ENCODE results near the gene FTSJ3. TPM values are rescaled to one million over a fixed set of nuclear protein-coding genes. Genes with fewer than 3 reads are reported as not detected.

The FTSJ3 gene
- total and polyA plus RNA-seq, 2 of the 13 experiments (the other 11 are each of a cell fraction or from before 2014, with no cell fraction given), result 26.0 to 64.2 TPM

DNA sequence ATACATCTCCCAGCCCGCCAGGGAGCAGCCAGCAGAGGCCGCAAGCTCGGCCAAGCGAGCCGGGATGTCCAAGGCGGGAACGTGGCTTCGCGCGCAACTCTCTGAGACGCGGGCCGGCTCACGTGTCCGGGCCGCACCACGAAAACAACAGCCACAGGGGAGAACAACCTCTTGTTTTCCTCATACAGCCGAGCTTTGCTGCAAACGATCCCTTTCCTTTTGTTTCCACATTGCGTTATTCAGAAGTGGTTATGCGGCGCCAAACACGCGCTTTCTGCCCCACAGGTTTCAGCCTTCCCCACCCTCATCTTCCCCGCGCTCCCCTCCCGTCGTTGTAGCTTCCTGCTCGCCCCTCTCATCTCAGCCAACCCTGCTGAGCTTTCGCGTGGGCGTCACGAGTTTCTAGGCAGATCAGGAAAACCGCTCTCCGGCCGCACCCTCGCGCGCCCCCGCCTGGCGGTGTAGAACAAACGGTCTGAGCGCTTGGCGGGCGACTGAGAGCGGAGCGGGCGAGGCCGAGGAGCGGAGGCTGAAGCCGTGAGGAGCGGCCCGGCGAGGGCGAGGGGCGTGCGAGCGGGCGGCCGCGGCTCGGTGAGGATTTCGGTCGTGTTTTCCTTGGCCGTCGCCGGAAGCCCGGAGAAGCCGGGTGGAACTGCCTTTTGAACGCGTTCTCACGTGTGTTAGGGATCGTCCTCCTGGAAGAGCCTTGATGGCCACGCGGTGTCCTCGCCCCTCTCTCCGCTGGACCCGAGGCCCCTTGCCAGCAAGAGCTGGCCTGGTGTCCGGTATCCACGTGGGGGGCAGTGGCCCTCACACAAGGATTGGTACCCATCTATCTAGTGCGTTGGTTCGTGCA lies 21.6 kb upstream of the FTSJ3 start (continued):
- TF ChIP-seq, protein P1, sequence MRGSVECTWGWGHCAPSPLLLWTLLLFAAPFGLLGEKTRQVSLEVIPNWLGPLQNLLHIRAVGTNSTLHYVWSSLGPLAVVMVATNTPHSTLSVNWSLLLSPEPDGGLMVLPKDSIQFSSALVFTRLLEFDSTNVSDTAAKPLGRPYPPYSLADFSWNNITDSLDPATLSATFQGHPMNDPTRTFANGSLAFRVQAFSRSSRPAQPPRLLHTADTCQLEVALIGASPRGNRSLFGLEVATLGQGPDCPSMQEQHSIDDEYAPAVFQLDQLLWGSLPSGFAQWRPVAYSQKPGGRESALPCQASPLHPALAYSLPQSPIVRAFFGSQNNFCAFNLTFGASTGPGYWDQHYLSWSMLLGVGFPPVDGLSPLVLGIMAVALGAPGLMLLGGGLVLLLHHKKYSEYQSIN (CRISPR knock-in tag; IDR thresholded peaks at IDR 0.05; ENCODE audit: borderline replicate concordance), result no peak
- TF ChIP-seq, protein P2, sequence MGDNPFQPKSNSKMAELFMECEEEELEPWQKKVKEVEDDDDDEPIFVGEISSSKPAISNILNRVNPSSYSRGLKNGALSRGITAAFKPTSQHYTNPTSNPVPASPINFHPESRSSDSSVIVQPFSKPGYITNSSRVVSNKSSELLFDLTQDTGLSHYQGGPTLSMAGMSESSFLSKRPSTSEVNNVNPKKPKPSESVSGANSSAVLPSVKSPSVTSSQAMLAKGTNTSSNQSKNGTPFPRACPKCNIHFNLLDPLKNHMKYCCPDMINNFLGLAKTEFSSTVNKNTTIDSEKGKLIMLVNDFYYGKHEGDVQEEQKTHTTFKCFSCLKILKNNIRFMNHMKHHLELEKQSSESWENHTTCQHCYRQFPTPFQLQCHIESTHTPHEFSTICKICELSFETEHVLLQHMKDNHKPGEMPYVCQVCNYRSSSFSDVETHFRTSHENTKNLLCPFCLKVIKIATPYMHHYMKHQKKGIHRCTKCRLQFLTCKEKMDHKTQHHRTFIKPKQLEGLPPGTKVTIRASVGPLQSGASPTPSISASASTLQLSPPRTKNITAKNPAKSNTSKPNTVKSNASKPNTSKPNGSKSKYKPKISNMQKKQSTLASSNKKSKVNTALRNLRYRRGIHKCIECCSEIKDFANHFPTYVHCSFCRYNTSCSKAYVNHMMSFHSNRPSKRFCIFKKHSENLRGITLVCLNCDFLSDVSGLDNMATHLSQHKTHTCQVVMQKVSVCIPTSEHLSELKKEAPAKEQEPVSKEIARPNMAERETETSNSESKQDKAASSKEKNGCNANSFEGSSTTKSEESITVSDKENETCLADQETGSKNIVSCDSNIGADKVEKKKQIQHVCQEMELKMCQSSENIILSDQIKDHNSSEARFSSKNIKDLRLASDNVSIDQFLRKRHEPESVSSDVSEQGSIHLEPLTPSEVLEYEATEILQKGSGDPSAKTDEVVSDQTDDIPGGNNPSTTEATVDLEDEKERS (CRISPR knock-in tag; IDR thresholded peaks at IDR 0.05), result no peak
- no peak for TF ChIP-seq ZNF563 (CRISPR knock-in tag; IDR thresholded peaks at IDR 0.05)
- TF ChIP-seq ZNF253 (CRISPR knock-in tag; IDR thresholded peaks at IDR 0.05; ENCODE audit: borderline replicate concordance), result no peak
- TF ChIP-seq CCDC6 (CRISPR knock-in tag; IDR thresholded peaks at IDR 0.05), result 0 out of 2 replicates have a peak, but pooled peaks have one; percentile 25
- TF ChIP-seq, protein P3, sequence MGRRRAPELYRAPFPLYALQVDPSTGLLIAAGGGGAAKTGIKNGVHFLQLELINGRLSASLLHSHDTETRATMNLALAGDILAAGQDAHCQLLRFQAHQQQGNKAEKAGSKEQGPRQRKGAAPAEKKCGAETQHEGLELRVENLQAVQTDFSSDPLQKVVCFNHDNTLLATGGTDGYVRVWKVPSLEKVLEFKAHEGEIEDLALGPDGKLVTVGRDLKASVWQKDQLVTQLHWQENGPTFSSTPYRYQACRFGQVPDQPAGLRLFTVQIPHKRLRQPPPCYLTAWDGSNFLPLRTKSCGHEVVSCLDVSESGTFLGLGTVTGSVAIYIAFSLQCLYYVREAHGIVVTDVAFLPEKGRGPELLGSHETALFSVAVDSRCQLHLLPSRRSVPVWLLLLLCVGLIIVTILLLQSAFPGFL (CRISPR knock-in tag; IDR thresholded peaks at IDR 0.05), result no peak
- TF ChIP-seq SSRP1 (CRISPR knock-in tag; IDR thresholded peaks at IDR 0.05), result no peak
- TF ChIP-seq FIP1L1 (IDR thresholded peaks at IDR 0.05; ENCODE audit: borderline replicate concordance, insufficient read depth, low read depth, low read length), result no peak
- TF ChIP-seq, protein P4, sequence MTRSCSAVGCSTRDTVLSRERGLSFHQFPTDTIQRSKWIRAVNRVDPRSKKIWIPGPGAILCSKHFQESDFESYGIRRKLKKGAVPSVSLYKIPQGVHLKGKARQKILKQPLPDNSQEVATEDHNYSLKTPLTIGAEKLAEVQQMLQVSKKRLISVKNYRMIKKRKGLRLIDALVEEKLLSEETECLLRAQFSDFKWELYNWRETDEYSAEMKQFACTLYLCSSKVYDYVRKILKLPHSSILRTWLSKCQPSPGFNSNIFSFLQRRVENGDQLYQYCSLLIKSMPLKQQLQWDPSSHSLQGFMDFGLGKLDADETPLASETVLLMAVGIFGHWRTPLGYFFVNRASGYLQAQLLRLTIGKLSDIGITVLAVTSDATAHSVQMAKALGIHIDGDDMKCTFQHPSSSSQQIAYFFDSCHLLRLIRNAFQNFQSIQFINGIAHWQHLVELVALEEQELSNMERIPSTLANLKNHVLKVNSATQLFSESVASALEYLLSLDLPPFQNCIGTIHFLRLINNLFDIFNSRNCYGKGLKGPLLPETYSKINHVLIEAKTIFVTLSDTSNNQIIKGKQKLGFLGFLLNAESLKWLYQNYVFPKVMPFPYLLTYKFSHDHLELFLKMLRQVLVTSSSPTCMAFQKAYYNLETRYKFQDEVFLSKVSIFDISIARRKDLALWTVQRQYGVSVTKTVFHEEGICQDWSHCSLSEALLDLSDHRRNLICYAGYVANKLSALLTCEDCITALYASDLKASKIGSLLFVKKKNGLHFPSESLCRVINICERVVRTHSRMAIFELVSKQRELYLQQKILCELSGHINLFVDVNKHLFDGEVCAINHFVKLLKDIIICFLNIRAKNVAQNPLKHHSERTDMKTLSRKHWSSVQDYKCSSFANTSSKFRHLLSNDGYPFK (CRISPR knock-in tag; IDR thresholded peaks at IDR 0.05; ENCODE audit: borderline replicate concordance), result 0 out of 2 replicates have a peak, but pooled peaks have one; percentile 17
- TF ChIP-seq, protein P5, sequence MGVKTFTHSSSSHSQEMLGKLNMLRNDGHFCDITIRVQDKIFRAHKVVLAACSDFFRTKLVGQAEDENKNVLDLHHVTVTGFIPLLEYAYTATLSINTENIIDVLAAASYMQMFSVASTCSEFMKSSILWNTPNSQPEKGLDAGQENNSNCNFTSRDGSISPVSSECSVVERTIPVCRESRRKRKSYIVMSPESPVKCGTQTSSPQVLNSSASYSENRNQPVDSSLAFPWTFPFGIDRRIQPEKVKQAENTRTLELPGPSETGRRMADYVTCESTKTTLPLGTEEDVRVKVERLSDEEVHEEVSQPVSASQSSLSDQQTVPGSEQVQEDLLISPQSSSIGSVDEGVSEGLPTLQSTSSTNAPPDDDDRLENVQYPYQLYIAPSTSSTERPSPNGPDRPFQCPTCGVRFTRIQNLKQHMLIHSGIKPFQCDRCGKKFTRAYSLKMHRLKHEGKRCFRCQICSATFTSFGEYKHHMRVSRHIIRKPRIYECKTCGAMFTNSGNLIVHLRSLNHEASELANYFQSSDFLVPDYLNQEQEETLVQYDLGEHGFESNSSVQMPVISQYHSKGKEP (CRISPR knock-in tag; IDR thresholded peaks at IDR 0.05), result no peak
- no peak for TF ChIP-seq ZNF616 (CRISPR knock-in tag; IDR thresholded peaks at IDR 0.05; ENCODE audit: low read depth)
- TF ChIP-seq, protein P6, sequence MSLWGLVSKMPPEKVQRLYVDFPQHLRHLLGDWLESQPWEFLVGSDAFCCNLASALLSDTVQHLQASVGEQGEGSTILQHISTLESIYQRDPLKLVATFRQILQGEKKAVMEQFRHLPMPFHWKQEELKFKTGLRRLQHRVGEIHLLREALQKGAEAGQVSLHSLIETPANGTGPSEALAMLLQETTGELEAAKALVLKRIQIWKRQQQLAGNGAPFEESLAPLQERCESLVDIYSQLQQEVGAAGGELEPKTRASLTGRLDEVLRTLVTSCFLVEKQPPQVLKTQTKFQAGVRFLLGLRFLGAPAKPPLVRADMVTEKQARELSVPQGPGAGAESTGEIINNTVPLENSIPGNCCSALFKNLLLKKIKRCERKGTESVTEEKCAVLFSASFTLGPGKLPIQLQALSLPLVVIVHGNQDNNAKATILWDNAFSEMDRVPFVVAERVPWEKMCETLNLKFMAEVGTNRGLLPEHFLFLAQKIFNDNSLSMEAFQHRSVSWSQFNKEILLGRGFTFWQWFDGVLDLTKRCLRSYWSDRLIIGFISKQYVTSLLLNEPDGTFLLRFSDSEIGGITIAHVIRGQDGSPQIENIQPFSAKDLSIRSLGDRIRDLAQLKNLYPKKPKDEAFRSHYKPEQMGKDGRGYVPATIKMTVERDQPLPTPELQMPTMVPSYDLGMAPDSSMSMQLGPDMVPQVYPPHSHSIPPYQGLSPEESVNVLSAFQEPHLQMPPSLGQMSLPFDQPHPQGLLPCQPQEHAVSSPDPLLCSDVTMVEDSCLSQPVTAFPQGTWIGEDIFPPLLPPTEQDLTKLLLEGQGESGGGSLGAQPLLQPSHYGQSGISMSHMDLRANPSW (CRISPR knock-in tag; IDR thresholded peaks at IDR 0.05; ENCODE audit: borderline replicate concordance), result no peak
- TF ChIP-seq SKI (IDR thresholded peaks at IDR 0.05; ENCODE audit: partially characterized antibody), result no peak

Data from HepG2 (cell line).